NCI-H128 (cell line): ENCODE measurements around the gene SLC38A3.

Experiments
- DNase-seq: peaks from one replicate; lab custom pipeline; 2025; ENCODE audit not compliant: unreplicated experiment; lab: John Stamatoyannopoulos, UW

SLC38A3 gene

DNA sequence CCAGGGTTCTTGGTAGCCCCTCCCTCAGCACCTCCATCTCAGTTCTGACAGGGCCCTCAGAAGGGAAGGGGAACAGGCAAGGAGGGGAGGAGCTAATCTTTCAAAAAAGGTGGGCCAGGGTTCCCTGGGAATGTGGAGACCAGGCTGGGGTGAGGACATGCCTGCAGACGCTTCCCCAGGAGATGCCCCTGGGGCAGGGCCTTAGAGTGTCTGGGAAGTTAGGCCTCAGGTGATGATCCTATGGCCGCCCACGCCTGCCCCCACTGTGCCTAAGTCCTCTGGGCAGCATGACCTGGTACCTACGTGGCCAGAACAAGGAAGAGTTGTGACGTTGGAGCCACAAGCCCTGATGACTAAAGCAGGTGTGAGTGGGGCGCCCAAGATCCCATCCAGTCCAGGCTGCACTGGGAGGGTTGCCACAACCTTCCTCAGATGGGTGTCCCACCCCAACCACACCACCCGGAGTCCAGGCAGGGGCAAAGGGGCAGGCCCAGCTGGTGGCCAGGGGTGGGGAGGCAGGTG is 60.0 kb downstream of the SLC38A3 start:
- no peak for DNase-seq

- DNase-seq = no peak
Observed at GRCh38 chr3:50265571-50265970, 60.5 kb downstream of the SLC38A3 start.

DNA sequence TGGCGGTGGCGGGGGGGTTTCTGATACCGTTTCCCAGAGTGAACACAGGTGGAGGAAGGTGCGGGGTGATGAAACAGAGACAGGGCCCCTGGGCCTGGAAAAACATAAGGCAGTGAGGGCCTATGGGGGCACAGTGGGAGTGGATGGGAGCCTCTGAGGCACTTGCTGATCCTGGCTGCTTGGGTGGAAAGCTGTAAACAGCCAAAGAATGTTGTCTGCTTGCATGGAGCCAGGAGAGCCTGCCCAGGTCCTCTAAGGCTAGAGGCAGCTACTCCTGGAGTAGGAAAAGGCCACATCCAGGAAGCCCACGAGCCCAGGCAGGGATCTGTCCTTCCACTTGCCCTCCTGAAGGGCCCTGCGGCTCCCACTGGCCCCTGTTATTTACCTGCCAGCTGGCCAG is 60.9 kb downstream of the SLC38A3 start:
- no peak for DNase-seq

DNA sequence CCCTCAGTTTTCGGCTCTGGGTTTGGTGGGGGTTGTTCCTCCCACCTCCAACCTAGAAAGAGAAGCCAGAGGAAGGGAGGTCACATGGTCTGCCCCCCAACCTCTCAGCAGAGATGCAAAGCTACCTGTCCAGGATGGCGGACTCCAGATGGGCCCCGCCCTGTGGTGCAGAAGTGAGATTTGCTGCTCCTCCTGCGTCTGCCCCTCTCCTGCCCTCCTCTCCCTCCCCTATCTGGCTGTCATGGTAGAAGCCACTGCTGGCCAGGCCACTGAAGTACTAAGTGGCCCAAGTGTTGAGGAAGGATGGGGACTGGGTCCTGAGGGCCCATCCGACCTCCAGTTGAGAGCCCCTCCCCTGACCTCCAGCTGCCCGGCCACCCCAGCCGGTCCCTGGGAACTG is 61.8 kb downstream of the SLC38A3 start:
- DNase-seq = no peak

DNA sequence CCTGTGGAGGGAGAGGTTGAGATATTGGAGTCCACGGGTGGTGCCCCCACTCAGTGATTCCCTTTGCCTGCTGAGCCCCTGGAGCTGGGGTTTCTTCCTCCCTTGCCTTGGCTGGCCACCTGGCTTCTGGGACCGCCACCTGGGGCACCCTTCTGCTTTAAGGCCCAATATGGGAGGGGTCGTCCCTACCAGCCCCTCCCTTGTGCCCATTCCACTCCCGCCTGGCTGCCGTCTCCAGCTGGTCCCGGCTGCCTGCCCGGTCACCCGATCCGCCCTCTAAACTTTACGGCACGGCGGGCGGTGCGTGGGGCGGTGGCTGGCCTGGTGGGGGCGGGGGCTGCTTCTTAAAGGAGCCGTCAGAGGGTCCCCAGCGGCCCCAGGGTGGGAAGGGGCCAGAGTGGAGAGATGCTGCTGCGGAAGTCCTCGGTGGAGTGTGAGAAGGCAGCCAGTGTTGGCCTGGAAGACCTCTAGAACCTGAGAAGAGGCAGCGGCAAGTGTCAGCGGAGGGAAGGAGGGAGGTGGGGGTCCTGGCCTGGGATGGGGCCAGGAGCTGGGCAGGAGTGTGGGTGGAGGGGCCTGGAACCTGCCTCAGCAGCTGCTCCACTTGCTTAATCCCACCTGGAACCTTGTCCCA is 62.3 kb downstream of the SLC38A3 start:
- DNase-seq = no peak

- no peak for DNase-seq
Observed at GRCh38 chr3:50268276-50268675, 63.2 kb downstream of the SLC38A3 start.

DNA sequence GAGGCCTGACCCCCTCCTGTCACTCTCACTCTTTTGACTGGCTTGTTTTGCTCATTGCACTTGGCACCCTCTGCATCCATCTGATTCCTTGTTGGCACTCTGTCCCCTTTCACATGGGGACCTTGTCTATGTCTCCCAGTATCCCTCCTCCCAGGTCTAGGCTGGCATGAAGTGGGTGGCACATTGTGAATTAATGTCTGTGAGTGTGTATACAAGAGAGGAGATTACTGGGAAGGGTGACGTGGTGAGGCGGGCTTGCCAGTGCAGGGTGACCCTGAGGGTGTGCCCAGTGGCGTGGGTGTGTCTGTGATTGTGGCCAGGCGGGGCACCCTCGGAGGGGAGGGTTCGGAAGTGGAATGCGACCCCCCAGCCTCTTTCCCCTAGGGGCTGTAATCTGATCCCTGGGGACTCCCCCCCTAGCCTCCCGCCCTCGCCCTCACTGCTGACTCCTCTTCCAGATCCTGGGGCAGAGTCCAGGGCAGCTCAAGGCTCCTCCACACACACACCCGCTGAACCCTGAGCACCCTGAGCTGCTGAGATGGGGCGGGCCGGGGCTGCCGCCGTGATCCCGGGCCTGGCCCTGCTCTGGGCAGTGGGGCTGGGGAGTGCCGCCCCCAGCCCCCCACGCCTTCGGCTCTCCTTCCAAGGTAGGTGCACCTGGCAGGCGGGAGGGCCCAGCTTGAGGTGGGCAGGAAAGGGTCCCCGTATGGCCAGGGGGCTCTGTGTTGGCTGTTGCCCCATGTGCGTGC is 63.8 kb downstream of the SLC38A3 start, which contains the start of gene SEMA3B:
Gene SEMA3B, plus strand, starts transcription at position 445 of the 749 bp plus-strand sequence. Its CDS starts 94 bp downstream, at position 539.
- DNase-seq = no peak

- DNase-seq = no peak
Observed at GRCh38 chr3:50269460-50269859, 64.4 kb downstream of the SLC38A3 start.

DNA sequence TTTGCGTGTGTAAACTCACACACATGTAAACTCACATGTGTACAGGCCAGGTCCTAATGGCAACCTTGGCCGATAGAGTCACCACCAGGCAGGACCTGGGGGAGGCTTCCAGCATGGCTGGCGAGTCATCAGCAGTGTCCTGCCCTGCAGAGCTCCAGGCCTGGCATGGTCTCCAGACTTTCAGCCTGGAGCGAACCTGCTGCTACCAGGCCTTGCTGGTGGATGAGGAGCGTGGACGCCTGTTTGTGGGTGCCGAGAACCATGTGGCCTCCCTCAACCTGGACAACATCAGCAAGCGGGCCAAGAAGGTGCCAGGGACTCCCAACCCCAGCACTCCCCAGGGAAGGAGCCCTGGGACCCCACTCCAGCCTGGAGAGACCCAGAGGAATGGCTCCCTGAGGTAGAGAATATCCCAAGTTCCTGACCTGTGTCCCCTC is 64.9 kb downstream of the SLC38A3 start:
- no peak for DNase-seq

GRCh38 chr3:50270422-50271224 is 65.6 kb downstream of the SLC38A3 start:
- DNase-seq = no peak
